ENCODE measurements around the gene MAMDC2. TPM values are rescaled to one million over a fixed set of nuclear protein-coding genes. Genes with fewer than 3 reads are reported as not detected.

MAMDC2 gene
- total and polyA plus RNA-seq, 2 donors (not counting 1 experiment from before 2014, with no cell fraction given) = not detected

GRCh38 chr9:70083429-70083828 is 39.8 kb downstream of the MAMDC2 start:
- H3K27ac ChIP-seq (ENCODE audit: low read length in 2 of 2) = no peak overlapping the region
- no peak overlapping the region for H3K4me2 ChIP-seq (replicated peaks; ENCODE audit: low read depth, low read length, poor library complexity, severe bottlenecking)
- H3K9me3 ChIP-seq (ENCODE audit: control extremely low read depth in 1 of 3, control insufficient read depth in 2 of 3, insufficient read depth in 1 of 3, low read length in 2 of 3) = no peaks in the 10 kb centered on the region
- ChIA-PET CTCF (no interaction called here), POLR2A (no interaction called here)
- no peaks in the 10 kb centered on the region for H3K79me2 ChIP-seq (ENCODE audit: control insufficient read depth, insufficient read depth, low read length)
- H3K4me3 ChIP-seq (ENCODE audit: control extremely low read depth in 1 of 5, extremely low read depth in 1 of 5, insufficient read depth in 1 of 5, low read depth in 2 of 5, low read length in 4 of 5) = no peak overlapping the region
- TF ChIP-seq, protein P1, sequence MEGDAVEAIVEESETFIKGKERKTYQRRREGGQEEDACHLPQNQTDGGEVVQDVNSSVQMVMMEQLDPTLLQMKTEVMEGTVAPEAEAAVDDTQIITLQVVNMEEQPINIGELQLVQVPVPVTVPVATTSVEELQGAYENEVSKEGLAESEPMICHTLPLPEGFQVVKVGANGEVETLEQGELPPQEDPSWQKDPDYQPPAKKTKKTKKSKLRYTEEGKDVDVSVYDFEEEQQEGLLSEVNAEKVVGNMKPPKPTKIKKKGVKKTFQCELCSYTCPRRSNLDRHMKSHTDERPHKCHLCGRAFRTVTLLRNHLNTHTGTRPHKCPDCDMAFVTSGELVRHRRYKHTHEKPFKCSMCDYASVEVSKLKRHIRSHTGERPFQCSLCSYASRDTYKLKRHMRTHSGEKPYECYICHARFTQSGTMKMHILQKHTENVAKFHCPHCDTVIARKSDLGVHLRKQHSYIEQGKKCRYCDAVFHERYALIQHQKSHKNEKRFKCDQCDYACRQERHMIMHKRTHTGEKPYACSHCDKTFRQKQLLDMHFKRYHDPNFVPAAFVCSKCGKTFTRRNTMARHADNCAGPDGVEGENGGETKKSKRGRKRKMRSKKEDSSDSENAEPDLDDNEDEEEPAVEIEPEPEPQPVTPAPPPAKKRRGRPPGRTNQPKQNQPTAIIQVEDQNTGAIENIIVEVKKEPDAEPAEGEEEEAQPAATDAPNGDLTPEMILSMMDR (IDR thresholded peaks at IDR 0.05) = no peak
- no peak for TF ChIP-seq EZH2 (IDR thresholded peaks at IDR 0.05; ENCODE audit: borderline replicate concordance, insufficient read depth, low read depth, low read length, poor library complexity, severe bottlenecking)
- Mint-ChIP-seq H3K4me1 (no peaks in the 10 kb centered on the region), H3K27ac (no peak overlapping the region), H3K9me3 (ENCODE audit: insufficient read depth) (no peaks in the 10 kb centered on the region), H3K27me3 (peaks cover 9% of the 10 kb centered on the region), H3K4me3 (no peak overlapping the region)
- no peak overlapping the region for H2AFZ ChIP-seq (ENCODE audit: insufficient read depth, low read depth, low read length, poor library complexity, severe bottlenecking)
- no peaks in the 10 kb centered on the region for H3K36me3 ChIP-seq (replicated peaks in 1 of 2; ENCODE audit: control extremely low read depth in 1 of 2, control insufficient read depth in 1 of 2, extremely low read depth in 1 of 2, insufficient read depth in 2 of 2, low read length in 1 of 2)
- no peak overlapping the region for H3K9ac ChIP-seq (ENCODE audit: low read length)
- H4K20me1 ChIP-seq (ENCODE audit: control insufficient read depth, insufficient read depth, low read length, poor library complexity, severe bottlenecking) = no peaks in the 10 kb centered on the region
- no peaks in the 10 kb centered on the region for H3K4me1 ChIP-seq (ENCODE audit: control insufficient read depth in 2 of 2, insufficient read depth in 2 of 2, low read length in 2 of 2)
- no peak for DNase-seq
- no peak for ATAC-seq (ENCODE audit: low read depth)
- intact Hi-C loops (cut with micrococcal nuclease) = no loop called here
- H3K27me3 ChIP-seq (replicated peaks in 1 of 4; ENCODE audit: control extremely low read depth in 1 of 4, control insufficient read depth in 3 of 4, insufficient read depth in 4 of 4, low read length in 3 of 4) = no peaks in the 10 kb centered on the region
- WGBS (ENCODE audit: insufficient coverage) = no CpG with 5 or more reads among the region's 1 CpG

- intact Hi-C loops (cut with micrococcal nuclease) = no loop called here
- DNase-seq (no peak), ATAC-seq (ENCODE audit: low read depth) (no peak)
- CTCF ChIA-PET = interaction anchor here (3.1 kb wide), 1 partner anchor 26 kb away, joined by 12 read pairs; no protein-coding TSS in a partner anchor
- no peak overlapping the region for H3K27ac Mint-ChIP-seq
- no peak overlapping the region for H3K4me3 Mint-ChIP-seq
- no peaks in the 10 kb centered on the region for H3K9me3 Mint-ChIP-seq (ENCODE audit: insufficient read depth)
- WGBS (ENCODE audit: insufficient coverage) = 61% methylated on average over 2 of the region's 4 CpGs
- Histone ChIP-seq H3K36me3 (replicated peaks in 1 of 2; ENCODE audit: control extremely low read depth in 1 of 2, control insufficient read depth in 1 of 2, extremely low read depth in 1 of 2, insufficient read depth in 2 of 2, low read length in 1 of 2) (no peaks in the 10 kb centered on the region), H3K4me1 (ENCODE audit: control insufficient read depth in 2 of 2, insufficient read depth in 2 of 2, low read length in 2 of 2) (no peaks in the 10 kb centered on the region), H4K20me1 (ENCODE audit: control insufficient read depth, insufficient read depth, low read length, poor library complexity, severe bottlenecking) (no peaks in the 10 kb centered on the region), H3K4me3 (ENCODE audit: control extremely low read depth in 1 of 5, extremely low read depth in 1 of 5, insufficient read depth in 1 of 5, low read depth in 2 of 5, low read length in 4 of 5) (no peak overlapping the region), H3K9me3 (ENCODE audit: control extremely low read depth in 1 of 3, control insufficient read depth in 2 of 3, insufficient read depth in 1 of 3, low read length in 2 of 3) (no peaks in the 10 kb centered on the region), H3K4me2 (replicated peaks; ENCODE audit: low read depth, low read length, poor library complexity, severe bottlenecking) (no peak overlapping the region), H2AFZ (ENCODE audit: insufficient read depth, low read depth, low read length, poor library complexity, severe bottlenecking) (no peak overlapping the region), H3K27me3 (replicated peaks in 1 of 4; ENCODE audit: control extremely low read depth in 1 of 4, control insufficient read depth in 3 of 4, insufficient read depth in 4 of 4, low read length in 3 of 4) (no peaks in the 10 kb centered on the region), H3K9ac (ENCODE audit: low read length) (no peak overlapping the region), H3K27ac (ENCODE audit: low read length in 2 of 2) (no peak overlapping the region), H3K79me2 (ENCODE audit: control insufficient read depth, insufficient read depth, low read length) (no peaks in the 10 kb centered on the region)
- H3K4me1 Mint-ChIP-seq = no peaks in the 10 kb centered on the region
- no peak for TF ChIP-seq EZH2 (IDR thresholded peaks at IDR 0.05; ENCODE audit: borderline replicate concordance, insufficient read depth, low read depth, low read length, poor library complexity, severe bottlenecking)
- TF ChIP-seq, protein P1 (IDR thresholded peaks at IDR 0.05) = no peak
- POLR2A ChIA-PET = no interaction called here
- H3K27me3 Mint-ChIP-seq = peaks cover 12% of the 10 kb centered on the region
Observed at GRCh38 chr9:70085241-70085640, 41.6 kb downstream of the MAMDC2 start.

Measured in B cell (primary cell).